ENCODE data around the gene WWTR1. TPM values are rescaled to one million over a fixed set of nuclear protein-coding genes. Genes with fewer than 3 reads are reported as not detected.

WWTR1 gene
- total and polyA plus RNA-seq, 2 of the 4 experiments (the other 2 are of a cell fraction): 38.9 to 65.3 TPM

- Histone ChIP-seq H3K18ac (ENCODE audit: low read depth, low read length) (no peak overlapping the region), H3K4me1 (ENCODE audit: control insufficient read depth, insufficient read depth, low read length) (peaks cover 9% of the 10 kb centered on the region), H3K14ac (replicated peaks; ENCODE audit: low read depth, low read length) (0 out of 2 replicates have a peak overlapping the region, but pooled peaks have one; percentile 11), H2AK5ac (ENCODE audit: low read depth, low read length) (peak overlapping the region; percentile 47; the same call in 1 of the 2 replicates), H3K4me2 (ENCODE audit: low read depth, low read length) (no peak overlapping the region; the same call in 1 of the 2 replicates), H3K4me3 (ENCODE audit: insufficient read depth, low read depth, low read length) (no peak overlapping the region), H3K4ac (ENCODE audit: low read depth, low read length) (no peak overlapping the region; the same call in 1 of the 2 replicates), H2BK5ac (ENCODE audit: low read depth, low read length, poor library complexity, severe bottlenecking) (no peak overlapping the region), H4K8ac (ENCODE audit: low read depth in 2 of 2, low read length in 2 of 2) (no peak overlapping the region; a peak in 1 of 4 replicates), H2BK20ac (ENCODE audit: low read depth, low read length) (peak overlapping the region; percentile 63; the same call in 1 of the 2 replicates), H3K9ac (ENCODE audit: low read depth, low read length) (no peak overlapping the region), H2BK120ac (ENCODE audit: low read depth, low read length) (peak overlapping the region; percentile 67; the same call in 1 of the 2 replicates), H3K23ac (ENCODE audit: low read depth, low read length) (no peak overlapping the region), H3K36me3 (ENCODE audit: control insufficient read depth, insufficient read depth, low read length) (no peaks in the 10 kb centered on the region), H3K27ac (ENCODE audit: insufficient read depth, low read length) (no peak overlapping the region), H4K91ac (ENCODE audit: insufficient read depth, low read depth, low read length) (no peak overlapping the region), H3K9me1 (ENCODE audit: insufficient read depth, low read length) (peaks cover 11% of the 10 kb centered on the region; the same call in 1 of the 2 replicates), H2AFZ (replicated peaks; ENCODE audit: low read length, poor library complexity) (peak overlapping the region; percentile 50), H4K20me1 (ENCODE audit: insufficient read depth, low read length) (no peaks in the 10 kb centered on the region; the same call in 1 of the 2 replicates), H3K27me3 (ENCODE audit: control insufficient read depth, insufficient read depth, low read length) (no peaks in the 10 kb centered on the region), H4K5ac (ENCODE audit: low read depth, low read length) (no peak overlapping the region), H2BK15ac (ENCODE audit: low read depth, low read length) (0 out of 3 replicates have a peak overlapping the region, but pooled peaks have one; percentile 2), H3K79me1 (ENCODE audit: low read depth in 1 of 2, low read length in 2 of 2) (no peaks in the 10 kb centered on the region), H3K56ac (ENCODE audit: extremely low read depth, insufficient read depth, low read length) (no peak overlapping the region), H3K9me3 (ENCODE audit: control insufficient read depth, insufficient read depth, low read length) (no peaks in the 10 kb centered on the region), H2AK9ac (replicated peaks; ENCODE audit: low read depth, low read length, poor library complexity) (peak overlapping the region; percentile 60)
- dilution Hi-C loops (cut with HindIII; ENCODE audit: low sequenced_read_pairs, unreplicated experiment): no loop called here
- DNase-seq: peak; percentile 76
- BruUV-seq (replicated peaks): no TSS peak
- peak; percentile 88 for ATAC-seq (ENCODE audit: low read depth)
- no CpG with 5 or more reads among the region's 11 CpGs for WGBS, 2 experiments (ENCODE audit: extremely low coverage in 2 of 2, insufficient read length in 1 of 2)
- intact Hi-C loops (cut with micrococcal nuclease): loop anchor here (1.0 kb wide), 2 partner anchors 223 to 314 kb away; no protein-coding TSS in a partner anchor
- in situ Hi-C loops (cut with MboI; ENCODE audit: low sequenced_read_pairs): no loop called here
- TF ChIP-seq, protein P1, sequence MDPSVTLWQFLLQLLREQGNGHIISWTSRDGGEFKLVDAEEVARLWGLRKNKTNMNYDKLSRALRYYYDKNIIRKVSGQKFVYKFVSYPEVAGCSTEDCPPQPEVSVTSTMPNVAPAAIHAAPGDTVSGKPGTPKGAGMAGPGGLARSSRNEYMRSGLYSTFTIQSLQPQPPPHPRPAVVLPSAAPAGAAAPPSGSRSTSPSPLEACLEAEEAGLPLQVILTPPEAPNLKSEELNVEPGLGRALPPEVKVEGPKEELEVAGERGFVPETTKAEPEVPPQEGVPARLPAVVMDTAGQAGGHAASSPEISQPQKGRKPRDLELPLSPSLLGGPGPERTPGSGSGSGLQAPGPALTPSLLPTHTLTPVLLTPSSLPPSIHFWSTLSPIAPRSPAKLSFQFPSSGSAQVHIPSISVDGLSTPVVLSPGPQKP (IDR thresholded peaks at IDR 0.05; ENCODE audit: borderline replicate concordance, low read depth, low read length): no peak
- no peak for TF ChIP-seq MAFK (IDR thresholded peaks at IDR 0.05; ENCODE audit: low read depth, low read length)
- peak; percentile 90 for TF ChIP-seq RAD21 (IDR thresholded peaks at IDR 0.05; ENCODE audit: low read length)
- TF ChIP-seq CEBPB (IDR thresholded peaks at IDR 0.05; ENCODE audit: low read depth, low read length): no peak
- TF ChIP-seq POLR2A (IDR thresholded peaks at IDR 0.05; ENCODE audit: low read depth, low read length): no peak
- TF ChIP-seq CTCF (conservative IDR thresholded peaks at IDR 0.05; ENCODE audit: low read depth, low read length): peak; percentile 89
- TF ChIP-seq CHD1 (IDR thresholded peaks at IDR 0.05; ENCODE audit: low read depth, low read length): no peak
- TF ChIP-seq MXI1 (IDR thresholded peaks at IDR 0.05; ENCODE audit: borderline replicate concordance, low read depth, low read length): no peak
- TF ChIP-seq NFE2L2 (IDR thresholded peaks at IDR 0.05; ENCODE audit: low read depth, low read length): no peak
- TF ChIP-seq BHLHE40 (IDR thresholded peaks at IDR 0.05; ENCODE audit: low read depth, low read length): no peak
- TF ChIP-seq SMC3 (IDR thresholded peaks at IDR 0.05; ENCODE audit: low read depth, low read length): peak; percentile 85
- TF ChIP-seq MAZ (IDR thresholded peaks at IDR 0.05; ENCODE audit: borderline replicate concordance, low read depth, low read length): no peak
- no peak for TF ChIP-seq FOS (IDR thresholded peaks at IDR 0.05; ENCODE audit: low read depth, low read length)
- POLR2A ChIA-PET (ENCODE audit: unreplicated experiment): no interaction called here
- CTCF ChIA-PET: interaction anchor here (0.6 to 2.0 kb wide), 4 partner anchors 9 to 370 kb away, joined by 3 to 4 read pairs (median 3); no protein-coding TSS in a partner anchor
These were observed 163.6 kb downstream of the WWTR1 start for GRCh38 chr3:149494022-149494758.

Data from IMR-90 (cell line).